ENCODE data around the gene SMTNL2.

- TF ChIP-seq CTCF (conservative IDR thresholded peaks at IDR 0.05; ENCODE audit: low read depth, low read length) (no peak), EZH2 (IDR thresholded peaks at IDR 0.05; ENCODE audit: borderline replicate concordance, low read depth, low read length, poor library complexity, severe bottlenecking) (no peak)
Observed at GRCh38 chr17:4585638-4585994, 1.3 kb downstream of the SMTNL2 start.
